Hindlimb muscle (tissue), 1 donor: ENCODE measurements around the gene RPS6KA4. TPM values are rescaled to one million over a fixed set of nuclear protein-coding genes. Genes with fewer than 3 reads are reported as not detected.
A peak's percentile ranks its signal among the peaks of the same experiment; 100 is the strongest.

Experiments
- DNase-seq: peaks from one replicate; pipeline ENCODE4 v3.0.0-alpha.2; 2013
- polyA plus RNA-seq: library from polyadenylated mRNA; unstranded; fragments of 120-200 nt; gene quantifications from one replicate; pipeline ENCODE4 v1.2.1, GENCODE V29; 2013; ENCODE audit not compliant: insufficient read length

RPS6KA4 gene
- polyA plus RNA-seq, 1 donor, result 16.1 TPM

GRCh38 chr11:64367931-64368672 lies 9.1 kb downstream of the RPS6KA4 start:
- no peak for DNase-seq

GRCh38 chr11:64368673-64369074 lies 9.7 kb downstream of the RPS6KA4 start:
- no peak for DNase-seq

DNA sequence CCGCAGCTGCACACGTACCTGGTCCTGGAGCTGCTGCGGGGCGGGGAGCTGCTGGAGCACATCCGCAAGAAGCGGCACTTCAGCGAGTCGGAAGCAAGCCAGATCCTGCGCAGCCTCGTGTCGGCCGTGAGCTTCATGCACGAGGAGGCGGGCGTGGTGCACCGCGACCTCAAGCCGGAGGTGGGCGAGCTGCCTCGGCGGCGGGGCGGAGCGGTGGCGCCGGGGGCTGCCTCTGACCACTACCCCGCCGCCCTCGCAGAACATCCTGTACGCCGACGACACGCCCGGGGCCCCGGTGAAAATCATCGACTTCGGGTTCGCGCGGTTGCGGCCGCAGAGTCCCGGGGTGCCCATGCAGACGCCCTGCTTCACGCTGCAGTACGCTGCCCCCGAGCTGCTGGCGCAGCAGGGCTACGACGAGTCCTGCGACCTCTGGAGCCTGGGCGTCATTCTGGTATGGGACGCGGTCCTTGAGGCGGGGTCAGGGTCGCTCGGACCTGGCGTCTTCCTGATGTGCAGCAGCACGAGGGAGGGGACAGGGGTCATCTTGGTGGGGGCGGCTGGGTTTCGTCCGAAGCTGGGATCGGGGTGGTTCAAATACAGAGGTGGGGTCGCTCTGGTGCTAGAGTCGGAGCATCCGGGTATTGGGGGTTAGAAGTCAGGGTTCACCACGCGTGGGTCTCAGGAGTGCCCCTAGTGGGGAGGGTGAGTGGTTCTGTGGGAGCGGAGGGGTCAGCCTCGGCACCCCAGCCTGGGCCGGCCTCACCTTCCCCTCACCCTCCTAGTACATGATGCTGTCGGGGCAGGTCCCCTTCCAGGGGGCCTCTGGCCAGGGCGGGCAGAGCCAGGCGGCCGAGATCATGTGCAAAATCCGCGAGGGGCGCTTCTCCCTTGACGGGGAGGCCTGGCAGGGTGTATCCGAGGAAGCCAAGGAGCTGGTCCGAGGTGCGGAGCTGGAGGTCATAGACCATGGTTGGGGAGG lies 10.8 kb downstream of the RPS6KA4 start:
- DNase-seq, result no peak

GRCh38 chr11:64371201-64371600 lies 12.2 kb downstream of the RPS6KA4 start:
- no peak for DNase-seq

DNA sequence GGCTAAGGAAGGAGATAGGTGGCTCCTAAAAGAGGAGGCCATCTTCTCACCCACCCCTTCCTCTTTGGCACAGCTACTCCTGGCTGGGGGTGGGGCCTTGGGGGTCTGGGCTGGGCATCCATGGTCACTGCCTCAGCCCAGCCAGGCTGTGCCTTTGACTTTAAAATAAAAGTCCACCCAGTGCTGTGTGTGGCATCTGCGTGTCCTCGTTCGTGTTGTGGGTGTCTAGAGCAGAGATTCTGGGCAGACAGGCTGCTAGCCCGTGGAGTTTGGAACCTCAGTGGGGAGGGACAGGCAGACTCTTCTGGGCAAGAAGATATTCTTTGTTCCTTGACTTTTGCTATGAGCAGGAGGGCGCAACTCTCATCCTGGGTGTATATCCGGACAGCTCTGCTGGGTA lies 13.1 kb downstream of the RPS6KA4 start:
- no peak for DNase-seq

- DNase-seq, result no peak
Observed at GRCh38 chr11:64372802-64373597, 14.0 kb downstream of the RPS6KA4 start.

- no peak for DNase-seq
Observed at GRCh38 chr11:64373598-64373974, 14.6 kb downstream of the RPS6KA4 start.

- no peak for DNase-seq
Observed at GRCh38 chr11:64376071-64376470, 17.1 kb downstream of the RPS6KA4 start.

DNA sequence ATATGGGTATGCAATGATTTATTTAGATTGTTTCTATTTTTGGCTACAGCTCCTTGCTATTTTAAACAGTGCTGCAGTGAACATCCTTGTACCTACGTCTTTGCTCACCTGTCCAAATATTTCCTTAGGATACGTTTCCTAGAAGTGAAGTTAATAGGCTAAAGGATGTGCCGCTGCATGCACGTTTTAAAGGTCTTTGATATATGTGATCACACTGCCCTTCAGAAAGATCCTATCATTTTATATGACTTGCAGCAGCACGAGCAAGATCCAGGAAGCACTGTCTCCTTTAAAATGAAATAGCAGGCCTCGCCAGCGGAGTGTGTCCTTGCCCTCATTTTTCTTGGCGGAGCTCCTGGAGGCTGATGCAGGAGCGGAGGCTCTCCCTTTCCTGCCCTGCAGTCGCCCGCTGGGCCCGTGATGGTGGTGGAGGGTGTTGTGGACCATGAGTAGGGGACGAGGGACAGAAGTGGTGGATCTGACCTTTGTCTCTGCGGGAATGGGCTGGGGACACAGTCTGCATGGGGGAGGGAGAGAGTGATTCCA lies 19.4 kb downstream of the RPS6KA4 start:
- peak; percentile 58 for DNase-seq

DNA sequence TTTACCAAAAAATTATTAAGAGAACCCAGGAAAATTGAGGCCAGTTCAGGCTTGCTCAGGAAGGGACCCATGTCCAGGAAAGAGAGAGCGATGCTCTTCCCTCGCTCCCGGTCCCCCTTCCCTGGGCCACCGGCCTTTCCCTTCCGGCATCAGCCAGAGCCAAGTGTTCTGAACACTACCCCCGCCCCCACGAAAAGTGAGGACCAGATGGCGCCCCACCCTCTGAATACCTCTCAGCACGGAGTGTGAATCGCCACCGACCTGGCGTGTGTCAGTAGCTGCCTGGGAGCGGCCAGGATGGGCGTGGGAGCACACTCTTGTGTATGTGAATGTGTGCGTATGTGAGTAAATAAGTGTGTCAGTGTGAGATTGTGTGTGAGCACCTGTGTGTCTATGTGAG lies 20.2 kb downstream of the RPS6KA4 start:
- no peak for DNase-seq

GRCh38 chr11:64379817-64380709 lies 21.1 kb downstream of the RPS6KA4 start:
- DNase-seq, result no peak

GRCh38 chr11:64381350-64381749 lies 22.4 kb downstream of the RPS6KA4 start:
- no peak for DNase-seq

- no peak for DNase-seq
Observed at GRCh38 chr11:64382047-64382446, 23.1 kb downstream of the RPS6KA4 start.

- DNase-seq, result no peak
Observed at GRCh38 chr11:64382586-64382985, 23.6 kb downstream of the RPS6KA4 start.

GRCh38 chr11:64383580-64383979 lies 24.6 kb downstream of the RPS6KA4 start:
- DNase-seq, result no peak

DNA sequence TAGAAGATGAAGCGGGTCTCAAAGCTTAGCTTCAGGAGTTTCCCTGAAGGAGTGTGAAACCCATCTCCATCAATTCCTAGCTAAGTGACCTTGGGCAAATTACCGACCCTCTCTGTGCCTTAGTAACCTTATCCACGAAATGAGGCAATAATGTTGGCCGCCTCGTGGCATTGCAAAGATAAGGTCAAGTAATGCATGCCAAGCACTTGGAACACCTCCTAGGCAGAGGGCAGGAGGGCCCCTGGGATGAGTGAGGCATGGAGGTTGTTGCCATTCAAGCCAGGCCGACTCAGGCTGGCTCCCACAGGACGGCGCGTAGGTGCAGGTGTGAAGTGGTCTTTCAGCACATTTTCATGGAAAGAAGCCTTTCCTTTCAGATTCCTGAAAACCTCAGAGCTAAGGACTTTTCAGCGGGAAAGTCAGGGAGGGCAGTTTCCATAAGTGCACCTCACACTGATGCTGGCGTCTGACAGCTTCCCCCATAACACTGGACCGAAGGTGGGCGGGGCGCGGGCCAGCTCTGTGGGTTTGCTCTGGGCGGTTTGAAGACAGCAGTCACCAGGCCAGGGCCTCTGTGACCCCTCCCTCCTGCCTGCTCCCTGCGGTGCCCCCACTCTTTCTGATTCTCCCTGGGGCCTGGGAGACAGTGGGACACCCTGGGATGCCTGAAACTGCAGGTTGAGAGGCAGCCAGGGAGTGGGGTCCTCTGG lies 25.2 kb downstream of the RPS6KA4 start:
- DNase-seq, result no peak

- DNase-seq, result no peak
Observed at GRCh38 chr11:64384981-64385944, 26.3 kb downstream of the RPS6KA4 start.

DNA sequence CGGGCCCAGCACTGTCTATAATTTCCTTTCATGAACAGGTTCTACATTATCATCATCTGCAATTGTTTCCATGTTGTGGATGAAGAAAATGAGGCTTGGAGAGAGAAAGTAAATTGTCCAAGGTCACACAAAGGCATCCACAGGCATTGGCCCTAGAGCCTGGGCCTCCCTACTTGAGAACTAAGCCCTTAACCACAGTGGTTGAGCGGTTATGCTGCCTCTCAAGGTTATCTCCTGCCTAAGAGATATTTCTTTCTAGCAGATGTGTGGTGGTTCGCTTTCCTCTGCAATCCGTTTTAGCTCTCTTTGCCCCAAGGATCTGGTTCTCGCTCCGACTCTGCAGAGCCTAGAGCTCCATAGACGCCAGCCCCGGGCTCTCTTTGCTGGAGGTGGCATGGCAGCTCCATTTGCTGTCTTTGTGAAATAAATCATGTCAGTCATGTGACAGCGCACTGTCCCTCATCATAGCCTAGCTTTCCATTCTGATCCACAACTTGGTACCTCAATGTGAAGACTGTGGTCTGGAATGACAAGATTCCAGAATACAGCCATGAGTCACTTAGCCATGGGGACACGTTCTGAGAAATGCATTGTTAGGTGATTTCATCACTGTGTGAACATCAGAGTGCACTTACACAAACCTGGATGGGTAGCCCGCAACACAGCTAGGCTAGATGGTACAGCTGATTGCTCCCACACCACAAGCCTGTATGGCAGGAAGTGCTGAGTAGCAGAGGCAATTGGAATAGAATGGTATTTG lies 27.2 kb downstream of the RPS6KA4 start:
- no peak for DNase-seq

DNA sequence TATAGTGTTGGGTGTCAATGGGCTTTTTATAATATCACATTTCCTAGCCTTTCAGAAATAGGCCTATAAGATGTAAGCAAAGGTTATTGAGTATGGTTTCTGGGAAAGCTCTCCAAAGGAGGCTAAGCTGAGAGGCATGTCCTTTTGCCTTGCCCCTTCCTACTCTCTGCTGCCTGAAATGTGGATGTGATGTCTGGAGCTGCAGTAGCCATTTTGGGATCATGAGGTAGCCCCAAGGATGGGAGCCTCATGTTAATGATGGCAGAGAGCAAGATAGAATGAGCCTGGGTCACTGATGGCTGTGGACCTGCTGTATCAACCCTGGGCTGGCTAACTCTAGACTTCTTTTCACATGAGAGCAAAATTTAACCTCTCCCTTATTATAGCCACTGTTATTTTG lies 29.0 kb downstream of the RPS6KA4 start:
- no peak for DNase-seq
